Measurements from ENCODE around the gene CLDN9. TPM values are rescaled to one million over a fixed set of nuclear protein-coding genes. Genes with fewer than 3 reads are reported as not detected.

Gene CLDN9
- total RNA-seq (ENCODE audit: low replicate concordance) = 0.99 and 3.4 TPM in 2 replicates
- long read RNA-seq = 0 reads

- Mint-ChIP-seq H3K27ac (peak within 1 kb of the TSS; percentile 53), H3K27me3 (peaks cover 64% of the 10 kb centered on the region), H3K4me1 (ENCODE audit: unreplicated experiment) (peaks cover 4% of the 10 kb centered on the region), H3K9me3 (no peaks in the 10 kb centered on the region), H3K4me3 (peak within 1 kb of the TSS; percentile 70), H3K36me3 (no peaks in the 10 kb centered on the region)
- DNase-seq (ENCODE audit: extremely low spot score, unreplicated experiment) = no peak
- no peak for TF ChIP-seq CTCF (conservative IDR thresholded peaks at IDR 0.05)
Measured at GRCh38 chr16:3012828-3013420, at the start of gene CLDN9. Gene CLDN9 (plus strand): TSS chr16:3012923. CDS start chr16:3013363, 440 bp downstream.

GRCh38 chr16:2963074-2963722, 49.5 kb upstream of the CLDN9 start:
- Mint-ChIP-seq H3K9me3 (no peaks in the 10 kb centered on the region), H3K36me3 (no peaks in the 10 kb centered on the region), H3K27me3 (peaks cover 20% of the 10 kb centered on the region), H3K4me3 (peak overlapping the region; percentile 90), H3K27ac (no peak overlapping the region), H3K4me1 (ENCODE audit: unreplicated experiment) (peaks cover 5% of the 10 kb centered on the region)
- TF ChIP-seq CTCF (conservative IDR thresholded peaks at IDR 0.05) = no peak
- DNase-seq (ENCODE audit: extremely low spot score, unreplicated experiment) = no peak

GRCh38 chr16:2963723-2964474, 48.8 kb upstream of the CLDN9 start, which contains the start of gene KREMEN2:
Gene KREMEN2 (plus strand): TSS chr16:2964275. CDS start chr16:2964521, 246 bp downstream.
- H3K36me3 Mint-ChIP-seq = no peaks in the 10 kb centered on the region
- TF ChIP-seq CTCF (conservative IDR thresholded peaks at IDR 0.05) = peak; percentile 37
- peak within 1 kb of the TSS; percentile 90 for H3K4me3 Mint-ChIP-seq
- H3K9me3 Mint-ChIP-seq = no peaks in the 10 kb centered on the region
- peaks cover 22% of the 10 kb centered on the region for H3K27me3 Mint-ChIP-seq
- no peak for DNase-seq (ENCODE audit: extremely low spot score, unreplicated experiment)
- no peak within 1 kb of the TSS for H3K27ac Mint-ChIP-seq
- H3K4me1 Mint-ChIP-seq (ENCODE audit: unreplicated experiment) = peaks cover 10% of the 10 kb centered on the region

GRCh38 chr16:2964475-2965336, 48.0 kb upstream of the CLDN9 start:
- peaks cover 10% of the 10 kb centered on the region for H3K4me1 Mint-ChIP-seq (ENCODE audit: unreplicated experiment)
- H3K36me3 Mint-ChIP-seq = no peaks in the 10 kb centered on the region
- peak overlapping the region; percentile 90 for H3K4me3 Mint-ChIP-seq
- H3K27me3 Mint-ChIP-seq = peaks cover 22% of the 10 kb centered on the region
- H3K27ac Mint-ChIP-seq = no peak overlapping the region
- TF ChIP-seq CTCF (conservative IDR thresholded peaks at IDR 0.05) = no peak
- H3K9me3 Mint-ChIP-seq = no peaks in the 10 kb centered on the region
- peak; percentile 89 for DNase-seq (ENCODE audit: extremely low spot score, unreplicated experiment)

Measured in type B pancreatic cell (in vitro differentiated cells).